ENCODE measurements around the gene CELSR1.

- no peak for TF ChIP-seq CTCF (conservative IDR thresholded peaks at IDR 0.05 in 1 of 2, IDR thresholded peaks at IDR 0.05 in 1 of 2; ENCODE audit: low read depth in 1 of 2, low read length in 2 of 2)
- no peak for TF ChIP-seq EZH2 (IDR thresholded peaks at IDR 0.05; ENCODE audit: low read length, missing control alignments)
These were observed 31.8 kb upstream of the CELSR1 start for GRCh38 chr22:46569055-46569847.
